ENCODE data around the gene LY6G6F.

The LY6G6F gene

DNA sequence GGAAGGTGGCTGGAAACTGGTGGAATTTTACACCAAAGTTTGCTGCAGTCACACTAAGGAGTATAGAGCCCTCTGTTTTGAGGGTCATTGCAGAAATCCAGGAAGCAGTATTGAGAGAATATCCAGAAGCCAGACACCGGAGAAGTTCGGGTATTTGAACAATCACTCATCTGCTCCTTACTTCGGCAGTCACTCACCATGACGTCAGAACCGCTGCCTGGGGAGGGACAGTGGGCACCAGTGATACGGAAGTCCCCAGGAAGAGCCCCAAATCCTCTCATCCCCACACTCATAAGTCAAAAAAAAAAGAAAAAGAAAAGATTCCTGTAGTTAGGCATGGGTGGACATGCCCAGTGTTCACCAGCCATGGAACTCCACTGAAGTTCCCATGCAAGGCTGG is 29.8 kb upstream of the LY6G6F start:
- TF ChIP-seq FOXM1 (IDR thresholded peaks at IDR 0.05; ENCODE audit: borderline replicate concordance, low read depth) (no peak), NFIC (IDR thresholded peaks at IDR 0.05) (no peak), YY1 (IDR thresholded peaks at IDR 0.05; ENCODE audit: low read depth) (no peak), CREB1 (IDR thresholded peaks at IDR 0.05; ENCODE audit: low read depth) (no peak), TEAD4 (IDR thresholded peaks at IDR 0.05) (no peak), RAD21 (IDR thresholded peaks at IDR 0.05; ENCODE audit: low read depth) (no peak)
- TF ChIP-seq, protein P1, sequence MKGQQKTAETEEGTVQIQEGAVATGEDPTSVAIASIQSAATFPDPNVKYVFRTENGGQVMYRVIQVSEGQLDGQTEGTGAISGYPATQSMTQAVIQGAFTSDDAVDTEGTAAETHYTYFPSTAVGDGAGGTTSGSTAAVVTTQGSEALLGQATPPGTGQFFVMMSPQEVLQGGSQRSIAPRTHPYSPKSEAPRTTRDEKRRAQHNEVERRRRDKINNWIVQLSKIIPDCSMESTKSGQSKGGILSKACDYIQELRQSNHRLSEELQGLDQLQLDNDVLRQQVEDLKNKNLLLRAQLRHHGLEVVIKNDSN (IDR thresholded peaks at IDR 0.05): no peak
- TF ChIP-seq, protein P2, sequence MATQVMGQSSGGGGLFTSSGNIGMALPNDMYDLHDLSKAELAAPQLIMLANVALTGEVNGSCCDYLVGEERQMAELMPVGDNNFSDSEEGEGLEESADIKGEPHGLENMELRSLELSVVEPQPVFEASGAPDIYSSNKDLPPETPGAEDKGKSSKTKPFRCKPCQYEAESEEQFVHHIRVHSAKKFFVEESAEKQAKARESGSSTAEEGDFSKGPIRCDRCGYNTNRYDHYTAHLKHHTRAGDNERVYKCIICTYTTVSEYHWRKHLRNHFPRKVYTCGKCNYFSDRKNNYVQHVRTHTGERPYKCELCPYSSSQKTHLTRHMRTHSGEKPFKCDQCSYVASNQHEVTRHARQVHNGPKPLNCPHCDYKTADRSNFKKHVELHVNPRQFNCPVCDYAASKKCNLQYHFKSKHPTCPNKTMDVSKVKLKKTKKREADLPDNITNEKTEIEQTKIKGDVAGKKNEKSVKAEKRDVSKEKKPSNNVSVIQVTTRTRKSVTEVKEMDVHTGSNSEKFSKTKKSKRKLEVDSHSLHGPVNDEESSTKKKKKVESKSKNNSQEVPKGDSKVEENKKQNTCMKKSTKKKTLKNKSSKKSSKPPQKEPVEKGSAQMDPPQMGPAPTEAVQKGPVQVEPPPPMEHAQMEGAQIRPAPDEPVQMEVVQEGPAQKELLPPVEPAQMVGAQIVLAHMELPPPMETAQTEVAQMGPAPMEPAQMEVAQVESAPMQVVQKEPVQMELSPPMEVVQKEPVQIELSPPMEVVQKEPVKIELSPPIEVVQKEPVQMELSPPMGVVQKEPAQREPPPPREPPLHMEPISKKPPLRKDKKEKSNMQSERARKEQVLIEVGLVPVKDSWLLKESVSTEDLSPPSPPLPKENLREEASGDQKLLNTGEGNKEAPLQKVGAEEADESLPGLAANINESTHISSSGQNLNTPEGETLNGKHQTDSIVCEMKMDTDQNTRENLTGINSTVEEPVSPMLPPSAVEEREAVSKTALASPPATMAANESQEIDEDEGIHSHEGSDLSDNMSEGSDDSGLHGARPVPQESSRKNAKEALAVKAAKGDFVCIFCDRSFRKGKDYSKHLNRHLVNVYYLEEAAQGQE (IDR thresholded peaks at IDR 0.05; ENCODE audit: low read depth): no peak

DNA sequence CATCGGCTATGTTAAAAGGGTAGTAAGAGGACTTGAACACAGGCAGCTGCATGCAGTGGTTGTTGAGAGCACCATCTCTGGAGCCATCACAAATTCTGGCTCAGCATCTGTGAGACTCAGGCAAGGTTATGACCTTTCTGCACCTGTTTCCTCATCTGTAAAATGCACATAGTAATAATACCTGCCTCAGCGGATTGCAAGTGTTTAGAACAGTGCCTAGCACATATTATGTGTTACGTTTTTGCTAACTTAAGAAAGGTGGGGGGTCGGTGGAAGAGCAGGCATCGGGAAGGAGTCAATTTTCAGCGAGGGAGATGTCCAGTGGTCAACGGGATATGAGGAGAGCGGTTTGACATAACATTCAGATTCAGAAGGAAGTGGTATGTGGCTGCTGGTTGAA is 28.7 kb upstream of the LY6G6F start:
- no peak for TF ChIP-seq YY1 (IDR thresholded peaks at IDR 0.05; ENCODE audit: low read depth)
- no peak for TF ChIP-seq RAD21 (IDR thresholded peaks at IDR 0.05; ENCODE audit: low read depth)
- TF ChIP-seq EGR1 (IDR thresholded peaks at IDR 0.05): no peak
- TF ChIP-seq TAF1 (IDR thresholded peaks at IDR 0.05; ENCODE audit: low read depth): no peak
- TF ChIP-seq, protein P3, sequence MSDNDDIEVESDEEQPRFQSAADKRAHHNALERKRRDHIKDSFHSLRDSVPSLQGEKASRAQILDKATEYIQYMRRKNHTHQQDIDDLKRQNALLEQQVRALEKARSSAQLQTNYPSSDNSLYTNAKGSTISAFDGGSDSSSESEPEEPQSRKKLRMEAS (IDR thresholded peaks at IDR 0.05): no peak
- no peak for TF ChIP-seq TCF12 (IDR thresholded peaks at IDR 0.05; ENCODE audit: low read depth)
- no peak for TF ChIP-seq CREB1 (IDR thresholded peaks at IDR 0.05; ENCODE audit: low read depth)
- TF ChIP-seq, protein P1 (IDR thresholded peaks at IDR 0.05): no peak
- TF ChIP-seq EP300 (IDR thresholded peaks at IDR 0.05; ENCODE audit: borderline replicate concordance): no peak
- TF ChIP-seq NFIC (IDR thresholded peaks at IDR 0.05): no peak
- TF ChIP-seq ZBTB7A (IDR thresholded peaks at IDR 0.05; ENCODE audit: low read depth): no peak

DNA sequence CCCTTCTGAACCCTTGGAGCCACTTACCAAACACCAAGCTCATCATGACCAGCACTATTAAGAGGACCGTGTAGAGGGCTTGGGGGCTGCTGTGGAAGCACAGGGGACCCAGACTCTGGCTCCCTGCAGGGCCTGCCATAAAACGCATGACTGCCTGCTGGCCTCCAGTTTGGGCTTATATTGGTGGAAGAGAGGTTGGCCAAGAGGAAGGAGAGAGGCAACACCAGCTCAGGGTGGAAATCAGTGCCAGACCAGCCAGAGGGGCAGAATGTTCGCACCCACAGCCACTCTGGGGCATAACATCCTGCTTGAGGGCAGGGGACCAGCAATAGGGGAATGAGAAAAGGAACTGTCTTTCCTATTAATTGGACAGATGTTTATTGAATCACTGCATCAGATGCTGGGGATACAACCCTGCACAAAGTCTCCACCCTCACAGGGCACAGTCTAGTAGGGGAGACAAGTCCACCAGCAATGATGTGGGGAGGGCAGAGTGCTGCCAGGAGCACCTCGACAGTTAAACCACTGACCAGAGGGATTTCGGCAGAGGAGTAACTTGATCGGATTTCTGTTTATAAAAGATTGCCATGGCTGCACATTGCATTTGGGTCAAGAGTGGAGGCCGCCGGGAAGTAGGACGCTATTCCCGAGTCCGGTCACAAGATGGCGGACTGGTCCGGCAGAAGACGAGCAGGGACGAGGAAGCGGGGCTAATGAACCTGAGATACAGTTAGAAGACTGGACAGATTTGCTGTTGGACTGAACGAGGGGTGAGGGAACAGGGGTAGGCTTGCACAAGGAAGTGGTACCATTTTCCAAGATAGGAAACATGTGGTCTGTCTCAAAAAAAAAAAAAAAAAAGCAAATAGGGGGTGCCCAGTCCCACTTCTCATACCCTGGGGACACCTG is 26.2 kb upstream of the LY6G6F start, which contains the start of gene LY6G5C:
LY6G5C (minus strand) TSS at position 842 of the 909 bp plus-strand sequence; CDS start at position 148, 694 bp downstream.
- TF ChIP-seq YY1 (IDR thresholded peaks at IDR 0.05; ENCODE audit: low read depth) (peak; percentile 73), NFIC (IDR thresholded peaks at IDR 0.05) (no peak), FOXM1 (IDR thresholded peaks at IDR 0.05; ENCODE audit: borderline replicate concordance, low read depth) (no peak), ZBTB7A (IDR thresholded peaks at IDR 0.05; ENCODE audit: low read depth) (no peak), CEBPB (IDR thresholded peaks at IDR 0.05) (no peak), RAD21 (IDR thresholded peaks at IDR 0.05; ENCODE audit: low read depth) (peak; percentile 97), TAF1 (IDR thresholded peaks at IDR 0.05; ENCODE audit: low read depth) (0 out of 2 replicates have a peak, but pooled peaks have one; percentile 4), EP300 (IDR thresholded peaks at IDR 0.05; ENCODE audit: borderline replicate concordance) (no peak), TCF12 (IDR thresholded peaks at IDR 0.05; ENCODE audit: low read depth) (no peak), CREB1 (IDR thresholded peaks at IDR 0.05; ENCODE audit: low read depth) (no peak), EGR1 (IDR thresholded peaks at IDR 0.05) (no peak), TEAD4 (IDR thresholded peaks at IDR 0.05) (no peak)
- TF ChIP-seq, protein P3 (IDR thresholded peaks at IDR 0.05): no peak; the same call in 1 of the 2 replicates
- TF ChIP-seq, protein P1 (IDR thresholded peaks at IDR 0.05): no peak
- TF ChIP-seq, protein P2 (IDR thresholded peaks at IDR 0.05; ENCODE audit: low read depth): no peak

DNA sequence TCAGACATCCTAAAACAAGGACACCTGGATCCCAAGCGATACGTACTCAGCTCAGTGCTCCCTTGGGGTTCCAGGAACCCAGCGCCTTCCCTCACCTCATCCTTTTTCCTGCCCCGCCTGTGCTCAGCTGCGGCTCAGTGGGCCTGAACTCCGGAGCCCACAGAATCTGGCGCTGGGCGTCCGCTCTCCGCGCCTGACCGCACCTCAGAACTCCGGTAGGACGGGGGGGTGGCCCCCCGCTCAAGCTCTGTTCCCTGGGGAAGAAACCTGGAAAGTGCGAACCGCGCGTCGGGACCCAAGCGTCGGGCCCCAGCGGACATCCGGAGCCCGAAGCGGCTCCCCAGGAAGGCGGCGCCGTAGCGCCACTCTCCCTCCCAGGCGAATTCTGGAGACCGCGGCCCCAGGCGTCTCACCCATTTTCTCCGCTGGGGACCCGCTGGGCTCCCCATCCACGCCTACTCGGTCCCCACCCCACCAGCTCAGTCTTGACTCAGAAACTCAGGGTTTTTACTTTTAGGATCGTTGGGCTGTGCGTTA is 25.5 kb upstream of the LY6G6F start:
- TF ChIP-seq CEBPB (IDR thresholded peaks at IDR 0.05) (no peak), CREB1 (IDR thresholded peaks at IDR 0.05; ENCODE audit: low read depth) (no peak), EGR1 (IDR thresholded peaks at IDR 0.05) (no peak), ZBTB7A (IDR thresholded peaks at IDR 0.05; ENCODE audit: low read depth) (no peak; the same call in 1 of the 2 replicates), TEAD4 (IDR thresholded peaks at IDR 0.05) (peak; percentile 10; the same call in 1 of the 2 replicates), EP300 (IDR thresholded peaks at IDR 0.05; ENCODE audit: borderline replicate concordance) (0 out of 2 replicates have a peak, but pooled peaks have one; percentile 29), TAF1 (IDR thresholded peaks at IDR 0.05; ENCODE audit: low read depth) (0 out of 2 replicates have a peak, but pooled peaks have one; percentile 23), YY1 (IDR thresholded peaks at IDR 0.05; ENCODE audit: low read depth) (peak; percentile 16; the same call in 1 of the 2 replicates), FOXM1 (IDR thresholded peaks at IDR 0.05; ENCODE audit: borderline replicate concordance, low read depth) (no peak), RAD21 (IDR thresholded peaks at IDR 0.05; ENCODE audit: low read depth) (no peak; the same call in 1 of the 2 replicates), NFIC (IDR thresholded peaks at IDR 0.05) (peak; percentile 37), TCF12 (IDR thresholded peaks at IDR 0.05; ENCODE audit: low read depth) (peak; percentile 49; the same call in 1 of the 2 replicates)
- TF ChIP-seq, protein P1 (IDR thresholded peaks at IDR 0.05): no peak
- TF ChIP-seq, protein P3 (IDR thresholded peaks at IDR 0.05): peak; percentile 24; the same call in 1 of the 2 replicates
- TF ChIP-seq, protein P2 (IDR thresholded peaks at IDR 0.05; ENCODE audit: low read depth): no peak

Measured in Ishikawa (cell line).